KOPT-K1 (cell line): ENCODE results near the gene ONECUT1.
A peak's percentile ranks its signal among the peaks of the same experiment; 100 is the strongest.

Source experiments
- H3K27ac ChIP-seq: fragments of 200-600 bp; sonication (generic); 2 replicates; pipeline ENCODE4 v1.5.1; 2016; ENCODE audit warnings: antibody characterized with exemption, mild to moderate bottlenecking, low read depth, low read length; ENCODE audit not compliant: poor library complexity, severe bottlenecking
- H3K36me3 ChIP-seq: fragments of 200-600 bp; sonication (generic); 2 replicates; pipeline ENCODE4 v1.5.1; 2017; ENCODE audit warnings: antibody characterized with exemption, mild to moderate bottlenecking, low read length, moderate library complexity; ENCODE audit not compliant: insufficient read depth
- H3K9me3 ChIP-seq: fragments of 200-600 bp; sonication (generic); 2 replicates; pipeline ENCODE4 v1.5.1; 2017; ENCODE audit warnings: antibody characterized with exemption, low read length, mild to moderate bottlenecking; ENCODE audit not compliant: insufficient read depth, poor library complexity, severe bottlenecking

The ONECUT1 gene

DNA sequence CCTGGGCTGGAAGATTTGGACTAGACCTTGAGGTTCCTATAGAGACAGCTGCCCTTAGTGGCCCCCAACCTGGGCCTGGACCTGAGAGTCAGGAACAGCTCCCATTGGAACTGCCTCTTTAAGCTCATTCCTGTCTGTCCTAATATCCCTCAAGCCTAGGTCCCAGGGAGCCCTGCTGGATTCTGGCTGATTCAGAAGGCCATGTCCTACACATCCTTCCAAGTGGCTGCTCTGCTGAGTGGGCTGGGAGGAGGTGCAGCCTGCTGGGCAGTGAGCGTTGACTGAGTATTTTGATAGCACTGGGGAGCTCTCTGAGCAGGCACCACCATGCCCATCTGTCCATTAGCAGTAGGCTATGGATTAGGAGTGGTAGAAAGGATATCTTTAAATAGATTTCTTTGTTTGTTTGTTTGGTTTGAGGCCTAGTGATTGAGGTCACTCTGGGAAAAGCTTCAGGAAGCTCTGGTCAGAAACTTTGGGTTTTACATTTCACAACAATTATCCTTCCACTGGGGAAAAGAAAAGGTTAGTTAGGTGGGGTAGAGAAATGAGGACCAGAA is 56.4 kb downstream of the ONECUT1 start:
- Histone ChIP-seq H3K27ac (no peak overlapping the region), H3K36me3 (no peaks in the 10 kb centered on the region), H3K9me3 (no peaks in the 10 kb centered on the region)

DNA sequence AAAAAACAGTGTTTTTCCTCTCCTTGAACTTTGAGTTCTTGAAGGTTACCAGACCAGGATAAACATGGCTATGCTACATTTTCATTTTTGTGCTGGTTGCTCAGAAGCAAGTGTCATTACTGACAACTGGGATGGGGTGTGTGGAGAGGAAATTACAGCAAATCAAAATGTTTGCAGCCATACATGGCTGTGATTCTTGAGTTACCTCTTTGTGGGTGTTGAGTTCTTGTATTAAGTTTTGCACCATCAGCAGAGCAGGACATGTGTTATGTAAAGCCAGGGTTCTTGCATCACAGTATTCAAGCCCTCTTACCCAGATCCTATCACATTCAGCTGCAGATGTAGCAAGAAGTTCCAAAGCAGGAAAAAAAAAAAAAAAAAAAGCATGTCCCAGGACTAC is 57.0 kb downstream of the ONECUT1 start:
- no peaks in the 10 kb centered on the region for H3K9me3 ChIP-seq
- H3K36me3 ChIP-seq, result no peaks in the 10 kb centered on the region
- no peak overlapping the region for H3K27ac ChIP-seq

DNA sequence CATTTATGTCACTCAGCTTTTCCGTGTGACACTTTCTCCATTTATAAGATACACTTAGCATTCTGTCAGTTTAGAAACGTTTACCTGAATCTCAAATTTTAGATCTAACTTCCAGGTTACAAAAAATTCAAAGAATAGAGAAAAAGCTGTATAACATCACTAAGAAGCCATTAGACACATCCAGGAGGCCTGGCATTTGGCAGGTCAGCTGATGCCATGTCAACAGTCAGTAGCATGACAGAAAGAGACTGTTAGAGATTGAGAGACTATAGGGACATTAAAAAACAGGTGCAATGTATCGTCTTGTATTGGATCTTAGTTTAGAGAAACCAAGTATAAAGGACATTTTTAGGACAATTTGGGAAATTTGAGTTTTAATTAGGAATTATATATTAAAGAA is 57.6 kb downstream of the ONECUT1 start:
- Histone ChIP-seq H3K36me3 (no peaks in the 10 kb centered on the region), H3K27ac (no peak overlapping the region), H3K9me3 (no peaks in the 10 kb centered on the region)

DNA sequence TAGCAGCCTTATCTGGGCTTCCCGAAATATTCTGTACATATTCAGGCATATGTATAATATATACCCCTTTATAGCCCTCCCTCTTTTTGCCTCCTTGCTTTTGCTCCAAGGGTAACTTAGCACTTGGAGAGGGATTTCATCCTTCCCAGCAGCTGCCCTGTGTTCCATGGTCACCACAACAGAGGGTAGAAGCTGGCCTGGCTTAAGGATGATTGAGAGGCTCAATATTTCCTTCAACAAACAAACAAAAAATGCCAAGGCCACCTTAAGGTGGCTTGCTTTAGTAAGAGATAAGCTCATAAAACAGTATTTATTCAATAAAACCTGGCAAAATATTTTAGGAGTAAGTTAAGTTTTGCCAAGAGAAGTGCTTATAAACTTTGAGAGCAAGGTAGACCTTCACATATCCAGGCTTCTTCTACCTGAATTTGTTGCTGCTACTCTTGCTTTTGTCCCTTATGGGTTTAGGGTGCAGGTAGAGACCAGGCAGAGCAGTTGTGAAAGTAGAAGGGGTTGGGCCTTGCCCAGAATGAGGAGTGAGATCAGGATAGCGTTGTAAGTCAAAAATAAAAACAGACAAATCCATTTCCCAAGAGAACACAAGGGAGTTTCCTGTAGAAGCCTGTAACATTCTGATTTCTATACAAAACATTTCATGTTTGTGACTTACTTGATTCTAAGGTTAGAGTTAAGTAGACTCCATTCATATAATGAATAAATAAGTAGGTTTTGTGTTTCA is 58.2 kb downstream of the ONECUT1 start:
- H3K9me3 ChIP-seq, result no peaks in the 10 kb centered on the region
- no peaks in the 10 kb centered on the region for H3K36me3 ChIP-seq
- H3K27ac ChIP-seq, result no peak overlapping the region

DNA sequence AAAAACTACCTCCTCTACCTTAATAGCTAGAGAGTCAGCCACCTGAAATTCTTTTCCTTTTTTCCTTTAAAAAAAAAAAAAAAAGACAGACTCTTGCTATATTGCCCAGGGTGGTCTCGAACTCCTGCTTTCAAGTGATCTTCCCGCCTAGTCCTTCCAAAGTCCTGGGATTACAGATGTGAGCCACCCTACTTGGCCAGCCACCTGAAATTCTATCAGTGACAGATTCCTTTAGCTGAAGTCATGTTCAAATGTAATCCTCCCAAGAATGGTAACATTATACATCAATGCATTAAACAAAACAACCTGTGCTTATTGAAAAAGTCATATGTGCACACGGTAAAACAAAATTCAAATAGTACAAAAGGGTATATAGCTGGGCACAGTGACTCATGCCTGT is 59.1 kb downstream of the ONECUT1 start:
- Histone ChIP-seq H3K27ac (no peak overlapping the region), H3K9me3 (no peaks in the 10 kb centered on the region), H3K36me3 (no peaks in the 10 kb centered on the region)

DNA sequence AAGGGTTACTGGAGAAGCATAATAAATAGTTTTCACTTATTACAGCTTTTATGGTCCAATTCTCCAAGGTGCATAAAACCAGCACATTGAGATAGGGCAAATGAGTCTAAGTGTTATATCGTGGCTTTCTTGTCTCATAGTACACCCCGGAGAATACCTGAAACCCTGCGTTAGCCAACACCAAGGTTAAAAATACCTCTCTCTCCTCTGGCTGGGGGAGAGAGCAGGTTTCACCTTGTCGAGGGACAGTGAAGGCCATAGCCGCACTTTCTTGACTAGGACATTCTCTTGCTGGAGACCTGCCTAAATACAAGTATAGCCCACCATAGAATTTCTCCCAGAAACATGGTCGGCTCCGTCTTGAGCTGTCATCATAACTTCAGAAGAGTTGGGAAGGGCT is 59.5 kb downstream of the ONECUT1 start:
- Histone ChIP-seq H3K9me3 (no peaks in the 10 kb centered on the region), H3K27ac (peak overlapping the region; percentile 29)

DNA sequence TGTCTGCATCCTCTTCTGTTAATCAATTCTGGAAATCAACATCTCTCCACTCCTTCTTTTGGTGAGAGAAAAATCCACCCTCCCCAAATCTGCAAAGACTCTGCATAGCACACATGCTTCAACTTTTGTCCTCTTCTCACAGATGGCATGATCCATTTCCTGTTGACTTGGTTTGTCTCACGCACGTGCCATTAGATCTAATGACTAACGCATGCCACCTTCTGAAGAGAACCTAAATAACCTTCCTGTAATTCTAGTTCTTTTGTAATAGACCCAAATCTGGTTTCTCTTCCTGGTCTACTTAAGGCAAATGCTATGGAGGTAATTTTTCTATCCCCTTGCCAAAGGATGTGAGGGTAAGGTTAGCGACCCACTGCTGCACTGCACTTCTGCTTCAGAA is 60.0 kb downstream of the ONECUT1 start:
- H3K9me3 ChIP-seq, result no peaks in the 10 kb centered on the region
- peak overlapping the region; percentile 29 for H3K27ac ChIP-seq
- H3K36me3 ChIP-seq, result no peaks in the 10 kb centered on the region

More for the DNA sequence above, 59.5 kb downstream of the ONECUT1 start:
- no peaks in the 10 kb centered on the region for H3K36me3 ChIP-seq

DNA sequence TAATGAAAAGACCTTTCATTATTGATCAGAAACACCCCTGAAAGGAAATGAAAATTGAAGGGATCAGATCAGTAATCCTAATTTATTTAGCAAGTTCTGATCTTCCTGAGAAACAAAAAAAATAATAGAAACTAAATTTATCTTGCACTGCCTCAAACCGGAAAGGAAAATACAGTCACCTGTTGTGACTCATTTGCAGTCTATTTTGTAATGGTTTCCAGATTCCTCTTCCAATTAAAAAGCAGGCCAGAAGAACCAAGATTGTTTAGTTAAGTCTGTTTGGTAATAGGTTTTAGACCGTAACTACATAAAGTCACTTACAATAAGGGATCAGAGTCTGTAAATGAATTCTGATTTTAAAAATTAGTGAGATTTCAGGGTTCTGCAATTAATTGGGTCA is 61.2 kb downstream of the ONECUT1 start:
- Histone ChIP-seq H3K9me3 (no peaks in the 10 kb centered on the region), H3K36me3 (no peaks in the 10 kb centered on the region), H3K27ac (no peak overlapping the region)

DNA sequence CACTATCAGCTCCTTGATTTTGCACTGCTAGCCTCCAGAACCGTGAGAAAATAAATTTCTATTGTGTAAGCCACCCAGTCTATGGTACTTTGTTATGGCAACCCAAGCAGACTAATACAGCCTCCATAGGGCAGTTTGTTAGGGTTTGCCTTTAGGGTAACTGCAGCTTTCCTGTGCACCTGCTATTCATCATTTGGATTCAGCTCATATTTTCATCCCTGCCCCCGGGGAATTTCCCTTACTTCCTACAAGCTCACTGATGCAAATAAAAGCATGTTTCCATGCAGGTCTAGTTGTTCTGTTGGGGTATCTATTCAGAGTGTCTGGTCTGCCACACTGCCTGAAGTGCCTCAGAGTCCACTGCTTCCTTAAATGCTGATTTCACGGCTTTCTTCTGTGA is 62.3 kb downstream of the ONECUT1 start:
- no peaks in the 10 kb centered on the region for H3K36me3 ChIP-seq
- H3K9me3 ChIP-seq, result no peaks in the 10 kb centered on the region
- H3K27ac ChIP-seq, result no peak overlapping the region

DNA sequence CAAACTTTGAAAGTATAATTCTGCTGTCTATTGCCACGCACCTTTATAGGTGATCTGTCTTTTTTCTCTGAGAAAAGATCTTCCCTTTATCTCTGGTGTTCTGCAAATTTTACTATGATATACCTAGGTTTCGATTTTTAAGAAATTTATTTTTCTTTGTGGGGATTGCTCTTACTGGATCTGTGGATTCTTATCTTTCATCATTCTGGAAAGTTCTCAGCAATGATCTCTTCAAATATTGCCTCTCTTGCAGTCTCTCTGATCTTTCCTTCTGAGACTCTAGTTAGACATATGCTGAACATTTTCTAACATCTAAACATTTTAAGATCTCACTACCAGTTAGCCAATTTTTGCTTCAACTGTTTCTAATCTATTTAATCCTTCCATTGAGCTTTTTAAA is 63.9 kb downstream of the ONECUT1 start:
- Histone ChIP-seq H3K9me3 (no peaks in the 10 kb centered on the region), H3K36me3 (no peaks in the 10 kb centered on the region), H3K27ac (no peak overlapping the region)

DNA sequence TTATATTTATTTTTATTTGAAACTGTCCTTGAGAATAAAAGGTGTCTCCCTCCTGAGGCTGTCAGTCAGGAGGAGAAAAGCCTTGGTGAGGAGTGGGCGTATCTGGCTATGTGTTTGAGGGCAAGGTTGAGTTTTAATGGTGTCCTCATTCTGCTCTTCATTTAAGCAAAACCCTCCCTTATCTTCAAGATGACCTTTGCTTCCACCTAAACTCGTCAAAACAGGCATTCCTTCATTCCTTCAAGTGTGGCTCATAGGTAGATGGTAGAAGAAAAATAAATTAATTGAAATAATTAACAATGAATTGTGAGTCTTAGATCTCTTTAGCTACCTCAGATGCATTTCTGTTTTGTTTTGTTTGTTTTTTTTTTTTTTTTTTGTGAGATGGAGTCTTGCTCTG is 71.6 kb downstream of the ONECUT1 start:
- no peaks in the 10 kb centered on the region for H3K36me3 ChIP-seq
- no peaks in the 10 kb centered on the region for H3K9me3 ChIP-seq
- no peak overlapping the region for H3K27ac ChIP-seq

DNA sequence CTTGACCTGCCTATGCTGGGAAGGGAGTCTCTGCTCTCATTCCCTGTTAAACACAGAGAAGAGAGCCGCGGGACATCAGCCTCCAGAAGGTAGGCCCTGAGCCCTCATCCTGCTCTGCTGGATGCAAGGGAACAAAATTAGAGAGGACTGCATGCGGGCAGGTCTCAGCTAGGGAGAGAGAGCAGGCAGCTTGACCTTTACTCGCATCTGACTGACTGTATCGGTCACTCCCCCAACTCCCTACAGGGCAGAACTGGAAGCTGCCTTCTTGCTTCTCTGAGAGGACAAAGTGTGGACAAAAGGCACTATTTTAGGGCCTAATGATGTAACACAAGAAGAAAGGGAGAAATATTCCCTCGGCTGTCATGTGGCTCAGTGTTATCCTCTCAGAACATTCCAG is 72.2 kb downstream of the ONECUT1 start:
- Histone ChIP-seq H3K36me3 (no peaks in the 10 kb centered on the region), H3K27ac (no peak overlapping the region), H3K9me3 (no peaks in the 10 kb centered on the region)

DNA sequence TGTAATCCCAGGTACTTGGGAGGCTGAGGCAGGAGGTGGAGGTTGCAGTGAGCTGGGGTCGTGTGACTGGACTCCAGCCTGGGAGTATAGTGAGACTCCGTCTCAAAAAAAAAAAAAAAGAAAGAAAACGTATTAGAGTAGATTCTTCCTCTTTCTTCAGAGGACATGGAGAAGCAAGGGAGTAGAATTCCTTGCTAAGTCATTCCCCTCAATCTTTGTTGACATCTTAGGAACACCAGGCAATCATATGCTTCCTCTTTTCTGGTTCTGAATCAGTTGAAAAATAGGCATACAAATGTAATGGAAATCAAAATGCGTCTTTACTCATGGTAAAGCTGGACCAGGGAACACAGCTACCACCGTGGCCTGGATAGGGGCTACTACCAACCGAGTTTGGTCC is 72.7 kb downstream of the ONECUT1 start:
- Histone ChIP-seq H3K27ac (no peak overlapping the region), H3K36me3 (no peaks in the 10 kb centered on the region), H3K9me3 (no peaks in the 10 kb centered on the region)

DNA sequence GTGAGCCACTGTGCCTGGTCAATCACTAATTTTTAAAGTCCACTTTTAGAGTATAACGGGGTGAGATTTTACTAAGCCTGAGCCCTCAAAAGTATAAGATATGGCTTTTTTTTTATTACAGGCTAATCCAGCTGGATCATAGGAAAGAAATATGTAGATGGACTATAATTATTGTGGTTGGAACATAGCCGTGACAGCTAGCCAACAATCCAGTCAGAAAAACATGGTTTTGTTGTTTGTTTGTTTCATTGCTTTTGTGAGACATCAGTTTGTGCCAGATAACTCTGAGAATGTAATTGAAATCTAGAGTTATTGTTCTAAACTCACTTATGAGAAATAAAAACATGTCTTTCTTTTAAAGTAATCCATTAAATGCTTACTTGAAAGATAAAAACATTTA is 73.6 kb downstream of the ONECUT1 start:
- H3K36me3 ChIP-seq, result no peaks in the 10 kb centered on the region
- H3K9me3 ChIP-seq, result no peaks in the 10 kb centered on the region

DNA sequence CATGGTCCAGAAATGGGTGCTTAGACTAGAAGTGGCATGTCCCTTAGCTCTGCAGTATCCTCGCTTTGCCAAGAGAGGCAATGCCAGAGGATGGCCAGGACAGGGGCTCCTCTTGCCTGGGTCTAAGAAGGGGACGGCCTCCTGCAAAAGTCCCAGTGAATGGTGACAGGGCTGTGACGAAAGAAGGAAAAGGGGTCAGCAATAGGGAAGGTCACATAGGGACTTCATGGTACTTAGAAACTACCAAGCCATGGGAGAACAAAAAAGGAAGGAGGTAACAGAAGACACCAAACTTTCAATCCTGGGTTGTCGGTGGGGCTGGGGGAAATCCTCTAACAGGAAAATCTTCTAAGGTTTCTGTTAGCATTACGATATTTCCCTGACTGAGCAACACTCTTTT is 74.7 kb downstream of the ONECUT1 start:
- Histone ChIP-seq H3K27ac (no peak overlapping the region), H3K36me3 (no peaks in the 10 kb centered on the region), H3K9me3 (no peaks in the 10 kb centered on the region)

More for the DNA sequence above, 73.6 kb downstream of the ONECUT1 start:
- H3K27ac ChIP-seq, result no peak overlapping the region

DNA sequence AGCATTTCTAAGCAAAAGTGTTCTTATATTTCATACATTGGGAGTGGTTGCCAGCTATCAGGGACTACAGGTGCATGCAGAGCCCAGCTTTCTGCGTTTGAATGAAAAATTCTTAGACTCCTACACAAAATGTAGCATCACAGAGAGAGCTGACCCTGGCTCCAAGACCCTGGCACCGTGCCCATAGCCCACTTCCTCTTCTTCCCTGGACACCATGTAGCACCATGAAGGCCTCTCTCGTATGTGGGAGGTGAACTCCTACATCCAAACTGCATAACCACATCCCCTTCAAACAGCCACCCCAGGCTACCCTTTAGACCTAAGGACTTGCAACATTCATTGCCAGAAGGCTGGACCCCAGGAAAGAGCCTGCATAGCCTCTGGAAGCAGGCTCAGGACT is 75.2 kb downstream of the ONECUT1 start:
- no peaks in the 10 kb centered on the region for H3K9me3 ChIP-seq
- H3K36me3 ChIP-seq, result no peaks in the 10 kb centered on the region
- no peak overlapping the region for H3K27ac ChIP-seq
